AG09309 (cell line): ENCODE results near the gene DHX29.

Experiments used
- DNase-seq: peaks from one replicate; pipeline ENCODE4 v3.0.0-alpha.2; 2010; ENCODE audit warnings: low read depth
- H3K4me3 ChIP-seq: 2 replicates; pipeline ENCODE4 v1.5.1; 2011; ENCODE audit warnings: mild to moderate bottlenecking, low read depth, low read length, moderate library complexity; ENCODE audit not compliant: control insufficient read depth
- TF ChIP-seq, protein P1 (sequence below): IDR thresholded peaks from 2 replicates; pipeline ENCODE4 v1.5.1; 2011; ENCODE audit warnings: mild to moderate bottlenecking, low read depth, low read length, inconsistent platforms; ENCODE audit not compliant: insufficient read depth, control insufficient read depth; ENCODE audit errors: missing control alignments

The DHX29 gene

DNA sequence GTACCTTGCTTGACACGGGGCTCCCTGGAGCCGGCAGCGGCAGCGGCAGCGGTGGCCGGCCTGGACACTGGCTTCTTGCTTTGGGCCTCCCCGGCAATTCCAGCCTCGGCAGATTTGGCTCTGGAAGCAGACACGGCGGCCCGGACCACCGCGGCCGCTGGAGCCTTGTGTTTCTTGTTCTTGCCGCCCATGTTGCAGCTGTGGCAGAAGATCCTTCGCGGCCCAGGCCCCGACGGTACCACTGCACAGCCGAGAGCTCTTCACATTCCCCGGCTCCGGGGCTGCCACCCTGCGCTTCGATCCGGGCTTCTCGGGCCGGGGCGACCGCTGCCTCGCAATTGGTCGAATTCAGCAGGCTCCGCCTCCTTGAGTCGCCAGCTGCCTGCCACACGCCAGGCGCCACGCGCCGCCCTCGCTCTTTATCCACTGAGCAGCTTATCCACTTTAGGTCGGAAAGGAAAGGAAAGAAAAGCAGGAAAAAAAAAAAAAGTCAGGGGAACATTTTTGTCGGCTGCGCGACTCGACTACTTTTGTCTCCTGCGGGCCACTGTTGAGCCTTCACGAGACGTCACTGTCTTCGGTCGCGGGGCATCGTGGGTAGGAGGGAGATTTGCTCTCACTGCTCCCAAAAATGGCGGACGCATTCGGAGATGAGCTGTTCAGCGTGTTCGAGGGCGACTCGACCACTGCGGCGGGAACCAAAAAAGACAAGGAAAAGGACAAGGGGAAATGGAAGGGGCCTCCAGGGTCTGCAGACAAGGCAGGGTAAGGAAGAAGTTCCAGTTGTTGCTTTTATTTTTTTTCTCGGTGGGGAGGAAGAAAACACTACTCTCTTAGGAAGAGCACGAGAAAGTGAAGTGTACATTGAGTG, at the start of gene DHX29, which contains the start of gene MTREX:
Gene DHX29, minus strand, starts transcription at position 312 of the 871 bp plus-strand sequence. Its CDS starts 121 bp downstream, at position 191.
Gene MTREX, plus strand, starts transcription at position 607 of the 871 bp plus-strand sequence. Its CDS starts 25 bp downstream, at position 632.
- TF ChIP-seq, protein P1, sequence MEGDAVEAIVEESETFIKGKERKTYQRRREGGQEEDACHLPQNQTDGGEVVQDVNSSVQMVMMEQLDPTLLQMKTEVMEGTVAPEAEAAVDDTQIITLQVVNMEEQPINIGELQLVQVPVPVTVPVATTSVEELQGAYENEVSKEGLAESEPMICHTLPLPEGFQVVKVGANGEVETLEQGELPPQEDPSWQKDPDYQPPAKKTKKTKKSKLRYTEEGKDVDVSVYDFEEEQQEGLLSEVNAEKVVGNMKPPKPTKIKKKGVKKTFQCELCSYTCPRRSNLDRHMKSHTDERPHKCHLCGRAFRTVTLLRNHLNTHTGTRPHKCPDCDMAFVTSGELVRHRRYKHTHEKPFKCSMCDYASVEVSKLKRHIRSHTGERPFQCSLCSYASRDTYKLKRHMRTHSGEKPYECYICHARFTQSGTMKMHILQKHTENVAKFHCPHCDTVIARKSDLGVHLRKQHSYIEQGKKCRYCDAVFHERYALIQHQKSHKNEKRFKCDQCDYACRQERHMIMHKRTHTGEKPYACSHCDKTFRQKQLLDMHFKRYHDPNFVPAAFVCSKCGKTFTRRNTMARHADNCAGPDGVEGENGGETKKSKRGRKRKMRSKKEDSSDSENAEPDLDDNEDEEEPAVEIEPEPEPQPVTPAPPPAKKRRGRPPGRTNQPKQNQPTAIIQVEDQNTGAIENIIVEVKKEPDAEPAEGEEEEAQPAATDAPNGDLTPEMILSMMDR = no peak
- DNase-seq = peak; percentile 67
- peak within 1 kb of the TSS; percentile 90 for H3K4me3 ChIP-seq

DNA sequence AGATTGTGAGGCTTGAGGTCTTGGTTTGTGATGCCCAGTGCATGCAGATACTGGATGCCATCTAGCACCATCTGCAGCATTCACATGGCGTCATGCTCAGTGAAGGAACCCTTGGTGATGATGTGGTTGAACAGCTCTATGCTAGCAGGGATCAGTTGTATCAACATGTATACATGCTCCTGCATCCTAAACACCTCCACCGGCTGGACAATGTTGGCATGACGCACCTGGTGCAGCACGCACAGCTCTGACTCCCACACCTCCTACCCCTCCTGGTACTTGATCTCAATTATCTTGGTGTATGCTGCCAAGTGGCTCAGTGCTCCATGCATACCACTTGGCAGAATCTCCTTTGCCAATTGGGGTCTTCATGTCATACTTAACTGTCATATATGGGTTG, 49.4 kb upstream of the DHX29 start:
- TF ChIP-seq, protein P1 = no peak
- no peak overlapping the region for H3K4me3 ChIP-seq
- DNase-seq = no peak

- DNase-seq = no peak
- TF ChIP-seq, protein P1 = no peak
- H3K4me3 ChIP-seq = no peak overlapping the region
Observed at GRCh38 chr5:55350754-55351153, 43.3 kb upstream of the DHX29 start.

- no peak overlapping the region for H3K4me3 ChIP-seq
- DNase-seq = no peak
- TF ChIP-seq, protein P1 = no peak
Observed at GRCh38 chr5:55347786-55348185, 40.3 kb upstream of the DHX29 start.

- TF ChIP-seq, protein P1 = no peak
- no peak overlapping the region for H3K4me3 ChIP-seq
- no peak for DNase-seq
Observed at GRCh38 chr5:55345327-55345726, 37.8 kb upstream of the DHX29 start.

DNA sequence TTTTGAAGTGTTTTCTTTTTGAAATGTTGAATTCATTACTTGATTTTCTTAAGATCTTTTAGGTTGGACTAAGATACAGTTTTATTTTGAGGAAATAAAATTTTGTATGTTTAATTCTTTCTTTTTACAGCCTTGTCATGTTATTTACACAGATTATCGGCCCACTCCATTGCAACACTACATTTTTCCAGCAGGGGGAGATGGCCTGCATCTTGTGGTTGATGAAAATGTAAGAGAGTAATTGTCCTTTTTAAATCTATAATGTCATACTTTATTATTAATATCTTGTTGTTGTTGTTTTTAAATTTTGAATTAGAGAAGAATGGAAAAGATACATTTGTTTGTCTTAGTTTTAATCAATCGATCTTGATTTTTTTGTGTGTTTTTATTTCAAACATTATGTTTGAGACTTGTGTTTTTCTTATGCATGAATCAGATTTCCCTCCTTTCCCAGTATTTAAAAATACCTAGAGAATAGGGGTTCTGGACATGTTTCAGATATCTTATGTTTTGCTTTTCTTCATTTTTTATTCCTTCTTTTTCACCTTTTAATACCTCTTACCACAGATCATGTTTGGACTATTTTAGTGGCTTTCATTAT, 37.0 kb upstream of the DHX29 start:
- H3K4me3 ChIP-seq = no peak overlapping the region
- DNase-seq = no peak
- TF ChIP-seq, protein P1 = peak; percentile 79
